GM12801 (cell line): ENCODE results near the gene FKBP1C.
"Not testable (repeated sequence)": the region's sequence is repeated elsewhere in the genome, so short reads cannot be mapped to it uniquely, and the experiment has no call there.

Experiments
- CTCF ChIP-seq: IDR thresholded peaks from one replicate; pipeline ENCODE4 v1.5.1; 2011; ENCODE audit warnings: control low read depth; ENCODE audit not compliant: insufficient read length; ENCODE audit errors: extremely low read depth

Gene FKBP1C

DNA sequence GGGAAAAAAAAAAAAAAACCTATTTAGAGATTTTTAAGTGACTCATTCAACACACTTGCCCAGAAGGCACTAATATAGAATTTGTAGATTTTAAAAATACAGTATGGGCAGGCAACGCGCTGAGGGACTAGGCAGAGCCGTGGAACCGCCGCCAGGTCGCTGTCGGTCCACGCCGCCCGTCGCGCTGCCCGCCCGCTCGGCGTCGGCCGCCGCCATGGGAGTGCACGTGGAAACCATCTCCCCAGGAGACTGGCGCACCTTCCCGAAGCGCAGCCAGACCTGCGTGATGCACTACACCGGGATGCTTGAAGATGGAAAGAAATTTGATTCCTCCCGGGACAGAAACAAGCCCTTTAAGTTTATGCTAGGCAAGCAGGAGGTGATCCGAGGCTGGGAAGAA, at the start of gene FKBP1C:
Gene FKBP1C (plus strand): TSS at position 127 of the 400 bp plus-strand sequence.
- not testable (repeated sequence) for TF ChIP-seq CTCF

DNA sequence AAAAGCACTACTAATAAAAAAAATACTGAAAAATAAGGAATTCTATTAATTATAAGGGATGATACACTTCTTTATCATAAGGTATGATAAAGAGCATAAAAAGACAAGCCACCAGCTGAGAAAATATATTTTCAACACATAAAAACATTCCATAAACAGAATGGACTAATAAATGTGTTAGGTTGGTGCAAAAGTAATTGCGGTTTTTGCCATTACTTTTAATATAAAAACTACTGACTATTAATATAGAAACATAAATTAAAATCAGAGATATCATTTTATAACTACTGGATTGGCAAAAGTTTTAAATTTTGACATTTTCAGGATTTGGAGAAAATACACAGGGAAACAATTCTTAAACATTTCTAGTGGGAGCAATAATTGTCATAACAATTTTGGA, 37.1 kb upstream of the FKBP1C start:
- TF ChIP-seq CTCF, result no peak

DNA sequence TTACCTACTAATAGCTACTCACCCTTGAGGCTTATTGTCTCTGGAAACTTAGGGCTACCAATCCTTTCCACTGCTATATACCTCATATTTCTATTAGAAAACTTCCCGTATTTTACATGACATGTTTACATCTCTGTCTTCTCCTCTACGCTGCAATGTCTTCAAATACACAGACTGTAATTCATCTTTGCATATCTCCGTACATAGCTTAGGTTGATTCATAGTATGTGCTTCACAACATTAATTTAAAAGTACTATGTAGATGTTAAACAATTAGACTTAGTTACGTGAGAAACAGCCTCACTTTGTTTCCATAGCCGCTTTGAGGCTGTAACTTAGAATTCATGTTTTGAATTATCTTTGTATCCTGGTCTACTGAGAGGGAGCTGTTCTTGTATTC, 35.1 kb upstream of the FKBP1C start:
- TF ChIP-seq CTCF, result no peak

GRCh38 chr6:63180367-63180766, 30.9 kb upstream of the FKBP1C start:
- TF ChIP-seq CTCF, result no peak

DNA sequence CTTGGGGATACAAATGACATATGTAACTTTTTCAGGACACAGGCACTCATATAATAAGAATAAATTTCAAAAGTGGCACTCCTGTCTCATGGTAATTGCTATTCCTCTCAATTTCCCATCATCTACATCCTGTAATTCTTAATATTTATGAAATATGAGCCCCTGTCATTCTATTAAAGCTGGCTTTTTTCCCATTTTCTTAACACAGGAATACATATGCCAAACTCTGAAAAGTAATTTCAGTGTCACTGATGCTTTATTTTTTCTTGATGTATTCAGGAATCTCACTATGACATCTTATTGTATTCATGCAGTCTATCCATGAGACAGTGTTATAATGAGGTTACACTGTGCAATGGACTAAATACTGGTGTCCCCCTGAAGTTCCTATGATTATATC, 24.3 kb upstream of the FKBP1C start:
- no peak for TF ChIP-seq CTCF

DNA sequence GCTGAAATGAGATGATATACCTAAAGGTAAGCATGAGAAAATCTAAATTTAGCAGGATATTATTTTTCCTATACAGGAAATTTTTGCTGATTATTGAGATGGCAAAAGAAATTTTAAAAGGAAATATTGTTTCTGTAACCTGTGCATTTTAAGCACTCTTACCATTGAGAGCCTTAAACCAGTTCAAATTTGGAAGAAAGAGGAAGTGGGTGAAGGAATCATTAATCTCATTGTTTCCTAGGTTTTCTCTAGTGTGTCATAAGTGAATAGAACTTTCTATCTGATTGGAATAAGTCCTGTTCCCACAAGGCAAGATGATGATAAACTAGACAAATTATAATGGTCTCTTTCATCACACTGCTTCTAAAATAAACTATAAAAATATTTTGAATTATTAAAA, 22.4 kb upstream of the FKBP1C start:
- TF ChIP-seq CTCF, result no peak

DNA sequence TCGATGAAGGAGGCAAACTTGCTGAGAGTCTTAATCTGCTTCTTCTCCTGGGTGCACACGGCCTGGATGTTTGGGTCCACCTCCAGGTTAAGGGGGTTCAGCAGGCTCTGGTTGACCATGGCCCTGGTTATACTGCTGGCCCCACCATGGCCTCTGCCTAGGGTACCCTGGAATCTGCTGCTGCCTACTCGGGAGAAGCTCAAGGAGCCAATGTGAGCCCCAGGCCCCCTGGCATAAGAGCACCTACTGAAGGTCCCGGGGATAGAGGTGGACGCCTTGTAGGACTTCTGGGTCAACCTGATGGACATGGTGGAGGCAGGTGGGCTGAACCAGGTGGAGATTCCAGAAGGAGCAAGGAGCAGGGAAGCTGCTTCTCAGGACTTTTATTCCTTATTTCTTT, 17.9 kb upstream of the FKBP1C start:
- TF ChIP-seq CTCF, result no peak

- no peak for TF ChIP-seq CTCF
These were observed 13.5 kb upstream of the FKBP1C start for GRCh38 chr6:63197741-63198140.
